Esophagus muscularis mucosa (tissue), 3 donors: Measurements from ENCODE around the gene SCRN2.

Source experiments
- POLR2A ChIP-seq: fragments of 450-650 bp; IDR thresholded peaks from one replicate; pipeline ENCODE4 v1.6.1; 2017; ENCODE audit warnings: antibody characterized with exemption, moderate library complexity, mild to moderate bottlenecking, low read depth
- POLR2AphosphoS5 ChIP-seq, 2 donors: sonication (generic); formaldehyde crosslinking; IDR thresholded peaks; one replicate each; pipeline ENCODE4 v1.6.1; 2017; ENCODE audit warnings: antibody characterized with exemption in 2 of 2
- TF ChIP-seq, protein P1 (sequence below), 3 experiments: fragments of 200-600 bp in 2 of 3; fragments of 450-650 bp in 1 of 3; sonication (generic) in 2 of 3; IDR thresholded peaks; one replicate each; pipeline ENCODE4 v1.5.1; 2017 to 2019; ENCODE audit warnings: antibody characterized with exemption in 3 of 3, mild to moderate bottlenecking in 2 of 3, moderate library complexity in 1 of 3

- TF ChIP-seq POLR2A = no peak
- TF ChIP-seq, protein P1, sequence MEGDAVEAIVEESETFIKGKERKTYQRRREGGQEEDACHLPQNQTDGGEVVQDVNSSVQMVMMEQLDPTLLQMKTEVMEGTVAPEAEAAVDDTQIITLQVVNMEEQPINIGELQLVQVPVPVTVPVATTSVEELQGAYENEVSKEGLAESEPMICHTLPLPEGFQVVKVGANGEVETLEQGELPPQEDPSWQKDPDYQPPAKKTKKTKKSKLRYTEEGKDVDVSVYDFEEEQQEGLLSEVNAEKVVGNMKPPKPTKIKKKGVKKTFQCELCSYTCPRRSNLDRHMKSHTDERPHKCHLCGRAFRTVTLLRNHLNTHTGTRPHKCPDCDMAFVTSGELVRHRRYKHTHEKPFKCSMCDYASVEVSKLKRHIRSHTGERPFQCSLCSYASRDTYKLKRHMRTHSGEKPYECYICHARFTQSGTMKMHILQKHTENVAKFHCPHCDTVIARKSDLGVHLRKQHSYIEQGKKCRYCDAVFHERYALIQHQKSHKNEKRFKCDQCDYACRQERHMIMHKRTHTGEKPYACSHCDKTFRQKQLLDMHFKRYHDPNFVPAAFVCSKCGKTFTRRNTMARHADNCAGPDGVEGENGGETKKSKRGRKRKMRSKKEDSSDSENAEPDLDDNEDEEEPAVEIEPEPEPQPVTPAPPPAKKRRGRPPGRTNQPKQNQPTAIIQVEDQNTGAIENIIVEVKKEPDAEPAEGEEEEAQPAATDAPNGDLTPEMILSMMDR (IDR thresholded peaks at IDR 0.05) = no peak
- TF ChIP-seq POLR2AphosphoS5 (IDR thresholded peaks at IDR 0.05) = no peak
Measured at GRCh38 chr17:47882247-47882646, 41.2 kb upstream of the SCRN2 start.
